NCI-H2107 treated with DMSO at 0.1 percent for 48 hours (cell line): Measurements from ENCODE around the gene GYPE.
"Not testable (repeated sequence)": the region's sequence is repeated elsewhere in the genome, so short reads cannot be mapped to it uniquely, and the experiment has no call there.

Experiments used
- DNase-seq: peaks from one replicate; lab custom pipeline; 2025; ENCODE audit not compliant: unreplicated experiment; lab: John Stamatoyannopoulos, UW

The GYPE gene

DNA sequence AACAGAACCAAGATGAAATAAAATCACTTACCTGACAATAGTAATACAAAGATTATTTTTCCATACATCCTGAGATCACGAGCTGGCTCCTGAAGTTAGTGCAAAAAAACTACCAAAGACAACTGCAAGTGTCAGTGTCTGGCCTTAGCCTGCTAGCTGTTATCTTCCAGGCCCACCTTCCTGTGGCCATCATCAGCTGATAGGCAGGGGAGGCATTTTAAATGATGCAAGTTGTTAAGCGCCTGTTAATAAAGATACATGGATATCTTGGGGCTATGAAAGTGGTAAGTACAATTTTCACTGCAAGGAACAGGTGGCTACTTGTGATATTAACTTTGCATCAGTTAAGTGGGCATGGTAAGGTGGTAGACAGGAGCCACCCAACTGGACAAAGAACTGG is at the start of gene GYPE:
Gene GYPE, minus strand, starts transcription at position 120 of the 400 bp plus-strand sequence. Its CDS starts 52 bp downstream, at position 68.
- DNase-seq, result not testable (repeated sequence)

DNA sequence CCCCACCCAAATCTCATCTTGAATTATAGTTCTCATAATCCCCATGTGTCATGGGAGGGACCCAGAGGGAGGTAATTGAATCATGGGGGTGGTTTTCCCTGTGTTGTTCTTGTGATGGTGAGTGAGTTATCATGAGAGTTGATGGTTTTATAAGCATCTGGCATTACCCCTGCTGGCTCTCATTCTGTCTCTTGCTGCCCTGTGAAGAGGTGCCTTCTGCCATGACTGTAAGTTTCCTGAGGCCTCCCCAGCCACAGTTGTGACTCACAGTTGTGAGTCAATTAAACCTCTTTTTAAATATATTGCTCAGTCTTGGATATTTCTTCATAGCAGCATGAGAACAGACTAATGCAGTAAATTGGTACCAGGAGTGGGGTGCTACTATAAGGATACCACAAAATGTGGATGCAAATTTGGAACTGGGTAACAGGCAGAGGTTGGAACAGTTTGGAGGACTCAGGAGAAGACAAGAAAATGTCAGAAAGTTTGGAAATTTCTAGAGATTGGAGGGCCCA is 46.2 kb upstream of the GYPE start:
- not testable (repeated sequence) for DNase-seq

DNA sequence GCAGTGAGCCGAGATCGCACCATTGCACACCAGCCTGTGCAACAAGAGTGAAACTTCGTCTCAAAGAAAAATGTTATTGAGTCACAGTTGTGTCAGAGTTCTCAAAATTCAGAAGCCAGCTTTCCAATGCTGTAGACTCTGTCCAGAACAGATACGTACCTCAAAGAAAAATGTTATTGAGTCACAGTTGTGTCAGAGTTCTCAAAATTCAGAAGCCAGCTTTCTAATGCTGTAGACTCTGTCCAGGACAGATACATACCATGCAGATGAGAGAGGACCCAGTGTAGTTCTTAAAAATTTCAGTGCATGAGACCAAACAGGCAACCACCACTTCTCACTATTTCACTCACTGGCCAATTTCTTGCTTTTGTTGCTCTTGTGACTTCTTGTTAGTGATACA is 45.6 kb upstream of the GYPE start:
- not testable (repeated sequence) for DNase-seq

GRCh38 chr4:143950185-143950584 is 44.8 kb upstream of the GYPE start:
- DNase-seq, result not testable (repeated sequence)

DNA sequence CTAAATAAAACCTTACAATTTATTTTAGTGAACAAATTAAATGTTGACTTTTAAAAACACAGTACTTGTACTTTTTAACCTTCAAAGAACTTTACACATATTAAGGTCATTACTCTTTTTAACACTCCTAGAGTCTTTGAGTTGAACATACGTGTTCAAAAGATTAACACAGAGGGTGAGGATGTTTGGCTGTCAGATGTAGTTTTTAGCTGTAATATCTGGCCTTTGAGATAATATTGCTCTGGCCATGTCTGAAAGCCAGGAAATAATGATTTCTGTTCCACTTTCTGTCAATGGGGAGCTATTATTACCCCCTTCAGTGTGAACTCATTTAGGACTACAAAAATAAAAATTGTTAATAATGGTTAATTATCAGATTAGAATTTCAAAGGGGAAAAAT is 42.1 kb upstream of the GYPE start:
- not testable (repeated sequence) for DNase-seq

DNA sequence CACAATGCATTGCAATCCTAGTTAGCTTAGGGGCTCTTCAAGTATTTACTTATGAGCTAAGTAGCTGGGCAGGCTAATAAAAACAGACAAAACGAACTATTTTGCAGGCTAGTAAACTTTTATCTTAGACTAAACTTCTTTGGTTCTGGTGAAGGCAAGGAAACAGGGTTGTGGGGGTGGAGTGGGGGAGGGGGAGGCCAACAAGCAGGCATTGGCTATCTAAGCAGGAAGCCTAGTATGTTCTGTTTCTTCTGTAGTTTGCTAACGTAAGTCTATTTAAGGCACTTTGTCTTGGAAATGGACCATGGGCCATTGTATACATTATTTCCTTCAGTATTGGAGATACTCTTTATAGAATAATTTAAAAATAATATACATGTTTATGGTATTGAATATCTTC is 35.3 kb upstream of the GYPE start:
- not testable (repeated sequence) for DNase-seq

DNA sequence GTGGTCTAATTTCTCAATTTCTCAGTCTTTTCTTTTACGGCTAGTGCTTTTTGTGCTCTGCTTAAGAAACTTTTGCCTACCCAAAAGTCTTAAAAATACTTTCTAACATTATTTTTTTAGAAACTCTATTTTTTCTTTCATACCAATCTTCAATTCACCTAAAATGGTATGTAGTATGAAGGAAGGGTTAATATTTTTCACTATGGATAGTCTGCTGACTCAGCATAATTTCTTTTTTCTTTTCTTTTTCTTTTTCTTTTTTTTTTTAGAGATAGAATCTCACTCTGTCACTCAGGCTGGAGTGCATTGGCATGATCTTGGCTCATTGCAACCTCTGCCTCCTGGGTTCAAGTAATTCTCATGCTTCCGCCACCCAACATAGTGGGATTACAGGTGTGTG is 34.2 kb upstream of the GYPE start:
- no peak for DNase-seq

DNA sequence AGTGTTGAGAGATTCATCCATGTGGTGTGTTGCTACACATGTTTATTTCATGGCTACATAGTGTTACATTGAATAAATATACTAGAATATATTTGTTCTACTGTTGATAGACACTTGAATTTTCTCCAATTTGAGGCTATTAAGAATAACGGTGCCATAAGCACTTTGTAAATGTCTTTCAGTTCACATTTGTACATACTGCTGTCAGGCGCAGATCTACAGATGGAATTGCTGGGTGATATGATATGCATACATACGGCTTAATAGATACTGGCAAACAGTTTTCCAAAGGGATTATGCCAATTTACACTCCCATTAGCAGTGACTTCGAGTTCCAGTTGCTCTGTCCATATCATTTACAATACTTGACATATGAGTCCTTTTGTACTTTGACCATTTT is 33.5 kb upstream of the GYPE start:
- DNase-seq, result not testable (repeated sequence)

DNA sequence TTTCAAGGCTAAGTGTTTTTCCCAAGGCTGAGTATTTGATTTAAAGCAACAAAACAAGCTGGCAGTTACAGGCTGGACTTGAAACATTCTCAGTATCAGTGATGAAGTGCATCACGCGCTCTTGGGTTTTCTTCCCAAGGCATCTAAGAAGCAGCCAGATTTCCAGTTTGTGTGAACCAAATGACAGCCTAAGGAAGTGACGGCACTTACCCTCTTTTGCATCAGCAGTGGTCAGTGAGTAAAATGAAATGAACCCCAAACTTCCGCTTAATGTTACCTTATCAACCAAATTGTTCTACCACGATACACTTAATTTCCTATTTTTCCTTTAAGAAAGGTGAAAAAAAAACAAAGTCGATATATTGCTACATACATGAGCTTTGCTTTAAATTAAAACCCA is 15.8 kb upstream of the GYPE start:
- DNase-seq, result no peak

- not testable (repeated sequence) for DNase-seq
Observed at GRCh38 chr4:143916485-143916884, 11.1 kb upstream of the GYPE start.

DNA sequence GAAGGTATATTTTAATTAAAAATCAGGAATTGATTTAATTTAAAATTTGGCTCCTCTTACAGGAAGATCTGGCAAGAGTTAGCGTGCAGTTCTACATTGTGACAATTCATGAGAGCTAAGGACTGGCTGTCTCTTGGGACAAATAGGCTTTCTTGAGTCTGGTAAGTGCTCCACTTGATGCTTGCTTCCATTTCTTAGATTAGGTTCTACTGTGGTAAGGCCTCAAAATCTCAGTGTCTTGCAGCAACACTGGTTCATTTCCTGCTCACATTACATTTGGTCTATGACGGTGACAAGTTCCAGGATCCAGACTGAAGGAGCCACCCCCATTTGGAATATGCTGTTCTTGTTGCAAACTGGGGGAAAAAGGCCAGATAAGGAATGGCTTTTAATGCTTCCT is 7.1 kb upstream of the GYPE start:
- not testable (repeated sequence) for DNase-seq

- not testable (repeated sequence) for DNase-seq
Observed at GRCh38 chr4:143911528-143912417, 6.4 kb upstream of the GYPE start.

GRCh38 chr4:143910906-143911305 is 5.5 kb upstream of the GYPE start:
- DNase-seq, result not testable (repeated sequence)

- not testable (repeated sequence) for DNase-seq
Observed at GRCh38 chr4:143907811-143908210, 2.5 kb upstream of the GYPE start.

GRCh38 chr4:143904431-143904830 is 928 bp downstream of the GYPE start:
- not testable (repeated sequence) for DNase-seq

- not testable (repeated sequence) for DNase-seq
Observed at GRCh38 chr4:143890323-143890722, 15.0 kb downstream of the GYPE start.

GRCh38 chr4:143888189-143888588 is 17.2 kb downstream of the GYPE start:
- DNase-seq, result not testable (repeated sequence)

DNA sequence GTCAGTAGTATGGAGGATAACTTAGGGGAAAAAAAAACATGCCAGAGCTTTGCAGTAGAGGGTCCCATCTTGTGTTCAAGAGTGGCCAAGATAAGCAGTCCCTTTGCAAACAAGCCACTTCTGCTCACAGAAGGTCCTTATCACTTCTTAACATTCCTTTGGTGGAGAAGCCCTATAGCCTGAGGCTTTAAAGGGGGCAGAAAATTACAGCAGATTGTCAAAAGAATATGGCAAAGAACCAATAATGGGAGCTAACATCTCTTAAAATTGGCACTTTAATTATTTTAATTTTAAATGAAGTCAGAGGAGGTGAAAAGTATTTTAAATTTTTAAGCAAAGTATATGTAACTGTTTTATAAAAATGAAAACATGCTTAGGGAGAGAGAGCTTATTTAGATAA is 20.4 kb downstream of the GYPE start:
- DNase-seq, result not testable (repeated sequence)

DNA sequence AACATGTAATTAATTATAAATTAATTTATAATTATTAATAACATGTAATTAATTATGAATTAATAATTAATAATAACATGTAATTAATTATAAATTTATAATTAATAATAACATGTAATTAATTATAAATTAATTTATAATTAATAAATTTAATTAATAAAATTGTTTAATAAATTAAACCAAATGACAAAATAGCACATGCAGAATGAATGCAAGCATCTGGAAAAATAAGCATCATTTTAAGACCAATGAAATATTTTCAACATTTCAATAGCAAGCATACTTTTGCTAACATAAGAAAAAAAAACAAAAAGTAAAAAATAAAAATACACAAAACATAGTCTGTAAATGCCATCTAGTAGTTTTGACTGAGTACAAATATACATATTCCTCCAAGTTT is 21.8 kb downstream of the GYPE start:
- no peak for DNase-seq

- no peak for DNase-seq
Observed at GRCh38 chr4:143882892-143883291, 22.5 kb downstream of the GYPE start.

GRCh38 chr4:143879561-143879960 is 25.8 kb downstream of the GYPE start:
- DNase-seq, result not testable (repeated sequence)

DNA sequence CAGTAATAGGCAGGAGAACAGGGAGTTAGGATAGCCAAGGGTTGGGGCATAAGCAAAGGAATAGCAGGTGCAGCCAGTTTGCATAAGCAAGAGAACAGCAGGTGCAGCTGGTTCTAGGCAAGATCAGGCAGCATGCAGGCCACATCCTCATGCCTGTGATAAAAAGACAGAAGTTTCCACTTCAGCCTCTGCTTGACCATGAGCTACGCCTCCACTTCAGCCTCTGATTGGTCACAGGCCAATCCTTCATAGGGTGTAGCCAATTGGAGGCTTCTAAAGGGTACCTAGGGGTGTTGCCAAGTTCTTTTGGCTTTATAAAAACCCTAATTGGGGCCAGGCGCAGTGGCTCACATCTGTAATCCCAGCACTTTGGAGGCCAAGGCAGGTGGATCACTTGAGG is 30.0 kb downstream of the GYPE start:
- DNase-seq, result not testable (repeated sequence)
